AG09309 (cell line): ENCODE results near the gene DNAH11.

Experiments
- DNase-seq: peaks from one replicate; pipeline ENCODE4 v3.0.0-alpha.2; 2010; ENCODE audit warnings: low read depth
- H3K4me3 ChIP-seq: 2 replicates; pipeline ENCODE4 v1.5.1; 2011; ENCODE audit warnings: mild to moderate bottlenecking, low read depth, low read length, moderate library complexity; ENCODE audit not compliant: control insufficient read depth
- CTCF ChIP-seq: IDR thresholded peaks from 2 replicates; pipeline ENCODE4 v1.5.1; 2011; ENCODE audit warnings: mild to moderate bottlenecking, low read depth, low read length, inconsistent platforms; ENCODE audit not compliant: insufficient read depth, control insufficient read depth; ENCODE audit errors: missing control alignments

The DNAH11 gene

GRCh38 chr7:21603972-21604749, 61.3 kb downstream of the DNAH11 start:
- H3K4me3 ChIP-seq = no peak overlapping the region
- no peak for DNase-seq
- no peak for TF ChIP-seq CTCF

GRCh38 chr7:21605008-21605585, 62.3 kb downstream of the DNAH11 start:
- no peak overlapping the region for H3K4me3 ChIP-seq
- no peak for TF ChIP-seq CTCF
- DNase-seq = no peak

- no peak for TF ChIP-seq CTCF
- no peak for DNase-seq
Observed at GRCh38 chr7:21608465-21608864, 65.6 kb downstream of the DNAH11 start.

GRCh38 chr7:21611129-21611528, 68.3 kb downstream of the DNAH11 start:
- no peak for DNase-seq
- H3K4me3 ChIP-seq = no peak overlapping the region
- TF ChIP-seq CTCF = no peak

More at GRCh38 chr7:21608465-21608864, 65.6 kb downstream of the DNAH11 start:
- H3K4me3 ChIP-seq = no peak overlapping the region

- no peak for TF ChIP-seq CTCF
- no peak for DNase-seq
- H3K4me3 ChIP-seq = no peak overlapping the region
Observed at GRCh38 chr7:21616091-21616490, 73.3 kb downstream of the DNAH11 start.

GRCh38 chr7:21616796-21617436, 74.1 kb downstream of the DNAH11 start:
- TF ChIP-seq CTCF = no peak
- DNase-seq = no peak
- H3K4me3 ChIP-seq = no peak overlapping the region
